GM04504 (cell line): Measurements from ENCODE around the gene SLC5A4.
"Not testable (repeated sequence)": the region's sequence is repeated elsewhere in the genome, so short reads cannot be mapped to it uniquely, and the experiment has no call there.

Experiments
- DNase-seq: peaks from one replicate; pipeline ENCODE4 v3.0.0-alpha.2; 2012; ENCODE audit warnings: low read depth

The SLC5A4 gene

GRCh38 chr22:32255217-32255616 is at the start of gene SLC5A4:
Gene SLC5A4, minus strand, starts transcription at chr22:32255347. Its CDS starts 18 bp downstream, at chr22:32255329.
- DNase-seq, result no peak

- not testable (repeated sequence) for DNase-seq
These were observed 38.8 kb upstream of the SLC5A4 start for GRCh38 chr22:32293921-32294320.

GRCh38 chr22:32286290-32286840 is 31.2 kb upstream of the SLC5A4 start:
- DNase-seq, result no peak

GRCh38 chr22:32281072-32281471 is 25.9 kb upstream of the SLC5A4 start:
- DNase-seq, result peak; percentile 3

GRCh38 chr22:32275353-32275752 is 20.2 kb upstream of the SLC5A4 start:
- DNase-seq, result not testable (repeated sequence)

GRCh38 chr22:32271389-32271788 is 16.2 kb upstream of the SLC5A4 start:
- no peak for DNase-seq

- no peak for DNase-seq
These were observed 15.7 kb upstream of the SLC5A4 start for GRCh38 chr22:32270641-32271369.

GRCh38 chr22:32269316-32269715 is 14.2 kb upstream of the SLC5A4 start:
- DNase-seq, result no peak

- DNase-seq, result no peak
These were observed 11.9 kb upstream of the SLC5A4 start for GRCh38 chr22:32267011-32267410.

- DNase-seq, result peak; percentile 32
These were observed 11.0 kb upstream of the SLC5A4 start for GRCh38 chr22:32265882-32266767.

GRCh38 chr22:32263678-32264077 is 8.5 kb upstream of the SLC5A4 start:
- not testable (repeated sequence) for DNase-seq

GRCh38 chr22:32261306-32261705 is 6.2 kb upstream of the SLC5A4 start:
- DNase-seq, result no peak

GRCh38 chr22:32258791-32259190 is 3.6 kb upstream of the SLC5A4 start:
- DNase-seq, result no peak

- no peak for DNase-seq
These were observed 579 bp upstream of the SLC5A4 start for GRCh38 chr22:32255726-32256125.

GRCh38 chr22:32249231-32249630 is 5.9 kb downstream of the SLC5A4 start:
- DNase-seq, result no peak

GRCh38 chr22:32248276-32248675 is 6.9 kb downstream of the SLC5A4 start:
- DNase-seq, result no peak

GRCh38 chr22:32246166-32246565 is 9.0 kb downstream of the SLC5A4 start:
- no peak for DNase-seq

GRCh38 chr22:32245042-32245441 is 10.1 kb downstream of the SLC5A4 start:
- no peak for DNase-seq

- no peak for DNase-seq
These were observed 10.6 kb downstream of the SLC5A4 start for GRCh38 chr22:32244547-32244946.

- DNase-seq, result no peak
These were observed 14.7 kb downstream of the SLC5A4 start for GRCh38 chr22:32240461-32240860.

GRCh38 chr22:32237906-32238305 is 17.2 kb downstream of the SLC5A4 start:
- no peak for DNase-seq

GRCh38 chr22:32236970-32237369 is 18.2 kb downstream of the SLC5A4 start:
- no peak for DNase-seq

- no peak for DNase-seq
These were observed 22.1 kb downstream of the SLC5A4 start for GRCh38 chr22:32233091-32233490.
